NCI-H2029 (cell line): ENCODE measurements around the gene MPP4.

Experiments
- DNase-seq: peaks from one replicate; lab custom pipeline; 2025; lab: John Stamatoyannopoulos, UW

Gene MPP4

DNA sequence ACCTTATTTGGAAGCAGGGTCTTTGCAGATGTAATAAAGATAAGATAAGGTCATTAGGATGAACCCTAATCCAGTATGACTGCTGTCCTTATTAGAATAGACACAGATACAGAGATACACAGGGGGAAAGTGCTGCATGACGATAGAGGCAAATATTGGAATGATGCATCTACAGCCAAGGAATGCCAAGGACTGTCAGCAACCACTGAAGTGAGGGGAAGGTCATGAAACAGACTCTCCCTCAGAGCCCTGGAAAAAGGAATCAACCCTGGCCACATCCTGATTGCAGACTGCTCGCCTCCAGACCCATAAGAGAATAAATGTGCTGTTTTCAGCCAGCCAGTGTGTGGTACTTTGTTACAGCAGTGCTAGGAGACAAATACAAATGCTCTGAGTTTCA lies 69.9 kb downstream of the MPP4 start:
- no peak for DNase-seq

DNA sequence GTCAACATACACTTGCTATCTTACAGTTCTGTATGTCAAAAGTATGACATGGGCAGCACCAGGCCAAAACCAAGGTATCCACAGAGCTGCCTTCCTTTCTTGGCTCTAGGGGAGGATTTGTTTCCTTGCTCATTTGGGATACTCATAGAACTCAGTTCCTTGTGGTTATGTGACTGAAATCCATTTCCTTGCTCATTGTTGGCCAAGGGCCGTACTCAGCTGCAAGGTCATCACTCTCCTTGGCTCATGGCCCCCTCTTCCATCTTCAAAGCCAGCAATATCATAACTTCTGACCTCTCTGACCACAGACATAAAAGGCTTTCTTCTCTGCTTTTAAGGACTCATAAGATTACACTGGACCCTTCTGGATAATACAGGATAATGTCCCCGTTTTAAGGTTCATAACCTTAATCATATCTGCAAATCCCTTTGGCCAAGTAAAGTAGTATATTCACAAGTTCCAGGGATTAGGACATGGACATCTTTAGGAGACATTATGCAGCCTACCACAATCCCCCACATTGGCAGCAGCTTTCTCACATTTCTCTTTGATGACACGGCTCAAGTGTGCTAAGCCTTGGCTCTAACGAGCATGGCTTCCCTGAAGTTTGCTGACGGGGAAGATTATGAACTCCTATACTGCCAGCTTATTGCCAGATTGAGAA lies 76.0 kb downstream of the MPP4 start:
- no peak for DNase-seq

DNA sequence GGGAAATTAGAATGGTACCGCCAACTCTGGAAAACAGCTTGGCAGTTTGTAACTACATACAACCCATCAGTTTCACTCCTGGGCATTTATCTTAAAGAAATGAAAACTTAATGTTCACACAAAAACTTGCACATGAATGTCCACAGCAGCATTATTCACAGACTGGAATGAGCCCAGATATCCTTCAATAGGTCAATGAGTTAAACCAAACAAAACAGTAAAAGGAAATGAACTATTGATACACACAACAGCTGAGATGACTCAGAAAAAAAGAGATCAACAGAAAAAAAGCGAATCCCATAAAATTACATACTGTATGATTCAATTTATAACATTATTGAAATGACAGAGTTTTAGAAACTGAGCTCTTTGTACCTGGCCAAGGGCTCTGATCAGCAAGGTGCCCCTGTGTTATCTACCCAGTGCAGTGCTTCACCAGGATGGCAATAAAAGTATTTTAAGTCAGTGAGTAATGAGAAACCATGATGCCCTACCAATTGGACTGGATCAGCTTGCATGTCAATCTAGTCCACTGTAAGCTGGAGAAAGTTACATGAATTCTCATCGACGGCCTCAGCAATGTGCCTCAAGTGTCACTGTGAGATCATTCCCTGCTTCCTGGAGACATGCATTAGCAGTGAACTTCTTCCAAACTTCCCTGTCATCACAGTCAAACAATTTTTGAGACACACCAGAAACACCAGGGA lies 77.0 kb downstream of the MPP4 start:
- no peak for DNase-seq

DNA sequence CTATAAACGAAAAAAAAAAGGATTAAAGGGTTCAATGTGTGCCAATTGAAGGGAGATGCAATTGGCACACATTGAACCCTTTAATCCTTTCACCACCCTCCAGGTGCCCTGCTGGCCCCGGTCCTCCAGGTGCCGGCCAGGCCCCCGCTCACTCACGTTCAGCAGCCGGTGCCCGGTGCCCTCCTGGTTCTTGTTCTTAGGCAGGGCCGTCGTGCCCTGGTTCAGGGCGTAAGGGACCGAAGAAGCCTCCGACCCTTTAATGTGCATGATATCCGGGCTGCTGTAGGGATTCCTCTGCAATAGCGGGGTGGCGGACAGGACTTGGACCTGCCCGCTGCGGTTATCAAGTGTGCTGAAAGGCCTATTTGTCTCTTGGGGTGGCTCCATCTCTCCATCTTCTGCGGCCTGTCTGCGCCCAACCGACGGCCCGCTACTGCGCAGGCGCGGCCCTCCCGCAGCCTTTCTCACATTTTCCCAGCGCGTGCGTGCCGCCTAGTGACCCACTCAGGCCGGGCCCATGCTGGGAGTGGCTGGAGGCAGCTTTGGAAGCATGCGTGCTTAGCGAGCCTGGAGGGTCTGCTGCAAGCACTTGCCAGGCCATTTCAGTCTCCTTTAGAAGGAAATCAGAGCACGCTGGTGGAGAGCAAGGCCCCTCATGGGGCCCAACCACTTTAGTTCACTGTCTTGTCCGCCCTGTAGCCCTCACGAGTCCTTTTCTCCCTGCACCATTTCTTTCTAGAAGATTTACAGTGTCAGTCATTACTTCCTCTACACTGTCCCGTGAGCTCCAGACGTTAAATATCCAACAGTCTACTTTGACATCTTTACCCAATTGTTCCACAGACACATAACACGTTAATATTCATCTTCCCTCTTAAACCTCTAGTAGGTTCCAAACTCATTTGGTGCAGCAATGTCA lies 79.4 kb downstream of the MPP4 start:
- DNase-seq: peak; percentile 8

DNA sequence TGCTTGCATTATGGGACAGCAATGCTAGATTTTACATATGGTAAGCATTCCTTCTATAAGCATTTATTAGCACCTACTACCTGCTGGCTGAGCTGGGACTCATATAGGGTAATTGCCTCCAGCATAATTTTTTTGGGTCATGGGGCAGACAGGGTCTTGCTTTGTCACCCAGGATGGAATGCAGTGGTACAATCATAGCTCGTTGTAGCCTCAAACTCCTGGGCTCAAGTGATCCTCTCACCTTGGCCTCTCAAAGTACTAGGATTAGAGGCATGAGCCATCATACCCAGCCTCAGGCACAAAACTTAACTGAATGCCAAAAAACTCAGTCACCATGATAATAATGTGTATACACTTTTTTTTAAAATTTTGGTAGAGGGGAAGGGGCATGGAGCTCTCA lies 90.4 kb downstream of the MPP4 start:
- no peak for DNase-seq

DNA sequence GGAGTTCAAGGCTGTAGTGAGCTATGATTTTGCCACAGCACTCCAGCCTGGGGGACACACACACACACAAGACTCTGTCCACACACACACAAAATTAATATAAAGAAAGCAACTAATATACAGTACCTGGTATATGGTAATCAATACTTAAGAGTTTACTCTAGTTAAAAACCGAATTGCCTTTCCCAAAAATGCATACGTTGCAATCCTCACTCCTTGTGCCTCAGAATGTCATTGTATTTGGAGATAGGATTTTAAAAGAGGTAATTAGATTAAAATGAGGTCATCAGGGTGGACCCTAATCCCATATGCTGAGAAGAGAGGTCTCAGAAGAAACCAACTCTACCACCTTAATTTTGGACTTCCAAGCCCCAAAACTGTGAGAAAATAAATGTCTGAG lies 90.9 kb downstream of the MPP4 start:
- no peak for DNase-seq

DNA sequence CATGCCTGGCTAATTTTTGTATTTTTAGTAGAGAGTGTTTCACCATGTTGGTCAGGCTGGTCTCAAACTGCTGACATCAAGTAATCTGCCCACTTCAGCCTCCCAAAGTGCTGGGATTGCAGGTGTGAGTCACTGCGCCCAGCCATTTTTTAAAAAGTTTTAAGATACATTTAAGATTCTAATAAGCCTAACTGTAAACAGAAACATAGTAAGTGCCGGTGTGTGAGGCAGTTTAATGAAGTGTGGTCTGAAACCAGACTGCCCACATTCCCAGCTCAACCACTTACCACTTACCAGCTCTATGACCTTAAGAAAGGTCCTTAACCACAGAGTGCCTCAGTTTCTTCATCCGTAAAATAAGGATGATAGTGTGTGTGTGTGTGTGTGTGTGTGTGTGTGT lies 97.5 kb downstream of the MPP4 start:
- DNase-seq: no peak

DNA sequence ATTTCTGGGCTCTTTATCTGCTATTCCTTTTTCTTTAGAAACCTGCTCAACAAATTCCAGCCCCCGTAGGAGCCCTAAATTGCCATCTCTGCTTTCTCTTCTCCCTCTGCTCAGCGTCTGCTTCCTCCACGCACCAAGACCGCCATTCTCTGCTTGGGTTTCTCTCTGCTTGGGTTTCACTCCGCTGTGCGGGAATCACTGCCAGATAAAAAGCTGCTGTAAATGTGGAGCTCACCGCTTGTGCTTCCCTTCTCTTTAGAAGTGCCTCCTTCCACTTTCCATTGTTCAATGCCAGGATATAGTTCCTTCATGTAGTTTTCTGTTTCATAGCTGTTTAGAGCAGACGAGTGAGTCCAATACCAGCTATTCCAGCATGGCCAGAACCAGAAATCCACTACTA lies 101.0 kb downstream of the MPP4 start:
- no peak for DNase-seq
